ENCODE measurements around the gene ENOX1. TPM values are rescaled to one million over a fixed set of nuclear protein-coding genes. Genes with fewer than 3 reads are reported as not detected.

ENOX1 gene
- total RNA-seq, 2 donors from 2014 or later, result 0.14 to 11.7 TPM

- H3K9me3 Mint-ChIP-seq, result no peaks in the 10 kb centered on the region
- no peak for ATAC-seq
- DNase-seq (ENCODE audit: low spot score), result no peak
- no peaks in the 10 kb centered on the region for H3K4me1 Mint-ChIP-seq (ENCODE audit: low read depth in 2 of 2)
- no peak overlapping the region for H3K27ac Mint-ChIP-seq
- H3K36me3 Mint-ChIP-seq, result no peaks in the 10 kb centered on the region
- peaks cover 5 to 10% of the 10 kb centered on the region in 2 donors for H3K27me3 Mint-ChIP-seq
- no peak overlapping the region for H3K4me3 Mint-ChIP-seq
These were observed 555.8 kb downstream of the ENOX1 start for GRCh38 chr13:43230989-43231388.

- DNase-seq (ENCODE audit: low spot score) (no peak), ATAC-seq (no peak)
- Mint-ChIP-seq H3K4me3 (no peak overlapping the region), H3K27me3 (peaks cover 10 to 15% of the 10 kb centered on the region in 2 donors), H3K36me3 (no peaks in the 10 kb centered on the region), H3K4me1 (ENCODE audit: low read depth in 2 of 2) (no peaks in the 10 kb centered on the region), H3K27ac (no peak overlapping the region), H3K9me3 (no peaks in the 10 kb centered on the region)
These were observed 557.3 kb downstream of the ENOX1 start for GRCh38 chr13:43229506-43229905.

GRCh38 chr13:43227721-43228120 is 559.1 kb downstream of the ENOX1 start:
- no peak overlapping the region for H3K4me3 Mint-ChIP-seq

GRCh38 chr13:43223216-43223615 is 563.6 kb downstream of the ENOX1 start:
- Mint-ChIP-seq H3K27me3 (peaks cover 20 to 49% of the 10 kb centered on the region in 2 donors), H3K27ac (no peak overlapping the region), H3K4me3 (no peak overlapping the region), H3K36me3 (no peaks in the 10 kb centered on the region), H3K9me3 (no peaks in the 10 kb centered on the region), H3K4me1 (ENCODE audit: low read depth in 2 of 2) (no peaks in the 10 kb centered on the region)
- ATAC-seq, result no peak
- no peak for DNase-seq (ENCODE audit: low spot score)

More at GRCh38 chr13:43227721-43228120, 559.1 kb downstream of the ENOX1 start:
- ATAC-seq (no peak), DNase-seq (ENCODE audit: low spot score) (no peak)
- Mint-ChIP-seq H3K36me3 (no peaks in the 10 kb centered on the region), H3K27me3 (peaks cover 13 to 26% of the 10 kb centered on the region in 2 donors), H3K9me3 (no peaks in the 10 kb centered on the region), H3K27ac (no peak overlapping the region), H3K4me1 (ENCODE audit: low read depth in 2 of 2) (no peaks in the 10 kb centered on the region)

GRCh38 chr13:43222086-43222485 is 564.7 kb downstream of the ENOX1 start:
- Mint-ChIP-seq H3K36me3 (no peaks in the 10 kb centered on the region), H3K27me3 (peaks cover 20 to 49% of the 10 kb centered on the region in 2 donors), H3K9me3 (no peaks in the 10 kb centered on the region), H3K4me1 (ENCODE audit: low read depth in 2 of 2) (no peaks in the 10 kb centered on the region), H3K4me3 (no peak overlapping the region), H3K27ac (no peak overlapping the region)
- ATAC-seq, result no peak
- DNase-seq (ENCODE audit: low spot score), result no peak

- no peaks in the 10 kb centered on the region for H3K4me1 Mint-ChIP-seq (ENCODE audit: low read depth in 2 of 2)
- no peak overlapping the region for H3K4me3 Mint-ChIP-seq
- no peak for ATAC-seq
- H3K27me3 Mint-ChIP-seq, result peaks cover 20 to 49% of the 10 kb centered on the region in 2 donors
- no peaks in the 10 kb centered on the region for H3K36me3 Mint-ChIP-seq
- no peak overlapping the region for H3K27ac Mint-ChIP-seq
- DNase-seq (ENCODE audit: low spot score), result no peak
- H3K9me3 Mint-ChIP-seq, result no peaks in the 10 kb centered on the region
These were observed 565.2 kb downstream of the ENOX1 start for GRCh38 chr13:43221611-43222010.

GRCh38 chr13:43220873-43221595 is 565.7 kb downstream of the ENOX1 start:
- Mint-ChIP-seq H3K4me3 (no peak overlapping the region), H3K9me3 (no peaks in the 10 kb centered on the region), H3K27me3 (peaks cover 20 to 49% of the 10 kb centered on the region in 2 donors), H3K4me1 (ENCODE audit: low read depth in 2 of 2) (no peaks in the 10 kb centered on the region), H3K36me3 (no peaks in the 10 kb centered on the region), H3K27ac (no peak overlapping the region)
- ATAC-seq (no peak), DNase-seq (ENCODE audit: low spot score) (no peak)

- Mint-ChIP-seq H3K36me3 (no peaks in the 10 kb centered on the region), H3K4me3 (no peak overlapping the region), H3K4me1 (ENCODE audit: low read depth in 2 of 2) (no peaks in the 10 kb centered on the region), H3K27ac (no peak overlapping the region), H3K27me3 (peaks cover 5 to 14% of the 10 kb centered on the region in 2 donors), H3K9me3 (no peaks in the 10 kb centered on the region)
- ATAC-seq, result no peak
- DNase-seq (ENCODE audit: low spot score), result no peak
These were observed 572.6 kb downstream of the ENOX1 start for GRCh38 chr13:43214124-43214523.

- ATAC-seq (no peak), DNase-seq (ENCODE audit: low spot score) (no peak)
- H3K4me1 Mint-ChIP-seq (ENCODE audit: low read depth in 2 of 2), result no peaks in the 10 kb centered on the region
- no peak overlapping the region for H3K4me3 Mint-ChIP-seq
- H3K27ac Mint-ChIP-seq, result no peak overlapping the region
- peaks cover 10 to 13% of the 10 kb centered on the region in 2 donors for H3K27me3 Mint-ChIP-seq
- H3K36me3 Mint-ChIP-seq, result no peaks in the 10 kb centered on the region
- no peaks in the 10 kb centered on the region for H3K9me3 Mint-ChIP-seq
These were observed 579.9 kb downstream of the ENOX1 start for GRCh38 chr13:43206838-43207237.

GRCh38 chr13:43205416-43205815 is 581.4 kb downstream of the ENOX1 start:
- DNase-seq (ENCODE audit: low spot score), result no peak
- no peaks in the 10 kb centered on the region for H3K36me3 Mint-ChIP-seq
- H3K27me3 Mint-ChIP-seq, result peaks cover 9 to 10% of the 10 kb centered on the region in 2 donors
- no peaks in the 10 kb centered on the region for H3K9me3 Mint-ChIP-seq
- H3K4me1 Mint-ChIP-seq (ENCODE audit: low read depth in 2 of 2), result no peaks in the 10 kb centered on the region
- no peak overlapping the region for H3K27ac Mint-ChIP-seq
- ATAC-seq, result no peak
- no peak overlapping the region for H3K4me3 Mint-ChIP-seq

GRCh38 chr13:43204591-43204990 is 582.2 kb downstream of the ENOX1 start:
- ATAC-seq (no peak), DNase-seq (ENCODE audit: low spot score) (no peak)
- no peaks in the 10 kb centered on the region for H3K36me3 Mint-ChIP-seq
- no peak overlapping the region for H3K27ac Mint-ChIP-seq
- no peak overlapping the region for H3K4me3 Mint-ChIP-seq
- no peaks in the 10 kb centered on the region for H3K4me1 Mint-ChIP-seq (ENCODE audit: low read depth in 2 of 2)
- H3K9me3 Mint-ChIP-seq, result no peaks in the 10 kb centered on the region
- peaks cover 7 to 10% of the 10 kb centered on the region in 2 donors for H3K27me3 Mint-ChIP-seq

- Mint-ChIP-seq H3K27me3 (peaks cover 14% of the 10 kb centered on the region in 2 donors), H3K27ac (no peak overlapping the region), H3K4me1 (ENCODE audit: low read depth in 2 of 2) (no peaks in the 10 kb centered on the region), H3K9me3 (no peaks in the 10 kb centered on the region), H3K4me3 (no peak overlapping the region), H3K36me3 (no peaks in the 10 kb centered on the region)
- ATAC-seq (no peak), DNase-seq (ENCODE audit: low spot score) (no peak)
These were observed 583.0 kb downstream of the ENOX1 start for GRCh38 chr13:43203781-43204180.

- Mint-ChIP-seq H3K27me3 (peaks cover 16 to 29% of the 10 kb centered on the region in 2 donors), H3K36me3 (no peaks in the 10 kb centered on the region), H3K4me3 (no peak overlapping the region), H3K9me3 (no peaks in the 10 kb centered on the region), H3K27ac (no peak overlapping the region), H3K4me1 (ENCODE audit: low read depth in 2 of 2) (no peaks in the 10 kb centered on the region)
- ATAC-seq, result no peak
- no peak for DNase-seq (ENCODE audit: low spot score)
These were observed 586.0 kb downstream of the ENOX1 start for GRCh38 chr13:43200736-43201135.

- Mint-ChIP-seq H3K9me3 (no peaks in the 10 kb centered on the region), H3K36me3 (no peaks in the 10 kb centered on the region), H3K4me1 (ENCODE audit: low read depth in 2 of 2) (no peaks in the 10 kb centered on the region), H3K4me3 (no peak overlapping the region), H3K27me3 (peaks cover 16 to 29% of the 10 kb centered on the region in 2 donors), H3K27ac (no peak overlapping the region)
- no peak for DNase-seq (ENCODE audit: low spot score)
- ATAC-seq, result no peak
These were observed 586.5 kb downstream of the ENOX1 start for GRCh38 chr13:43200307-43200706.

All from natural killer cell treated with Interleukin-12 subunit alpha and Interleukin-12 subunit beta and Interleukin-15 and Interleukin-18, amount 100 ng/mL, for 72 hours (primary cell).